GM23338 (cell line): Measurements from ENCODE around the gene SPATA2L.

Source experiments
- CREB1 ChIP-seq: fragments of 250-450 bp; sonication (Bioruptor Pico); IDR thresholded peaks from 2 replicates; pipeline ENCODE4 v1.5.0; 2020; ENCODE audit warnings: low read depth, mild to moderate bottlenecking, moderate library complexity
- CTCF ChIP-seq, 2 experiments: fragments of 200-600 bp in 1 of 2; sonication (generic) in 1 of 2; conservative IDR thresholded peaks; 2 replicates each; pipeline versions ENCODE4 v1.5.1 to v1.6.1; 2016 to 2017; ENCODE audit warnings: antibody characterized with exemption in 2 of 2, low read depth in 2 of 2, mild to moderate bottlenecking in 2 of 2, moderate library complexity in 1 of 2
- TF ChIP-seq, protein P1 (sequence below): IDR thresholded peaks from one replicate; pipeline ENCODE4 v1.6.1; 2018; ENCODE audit warnings: antibody characterized with exemption; ENCODE audit not compliant: unreplicated experiment

DNA sequence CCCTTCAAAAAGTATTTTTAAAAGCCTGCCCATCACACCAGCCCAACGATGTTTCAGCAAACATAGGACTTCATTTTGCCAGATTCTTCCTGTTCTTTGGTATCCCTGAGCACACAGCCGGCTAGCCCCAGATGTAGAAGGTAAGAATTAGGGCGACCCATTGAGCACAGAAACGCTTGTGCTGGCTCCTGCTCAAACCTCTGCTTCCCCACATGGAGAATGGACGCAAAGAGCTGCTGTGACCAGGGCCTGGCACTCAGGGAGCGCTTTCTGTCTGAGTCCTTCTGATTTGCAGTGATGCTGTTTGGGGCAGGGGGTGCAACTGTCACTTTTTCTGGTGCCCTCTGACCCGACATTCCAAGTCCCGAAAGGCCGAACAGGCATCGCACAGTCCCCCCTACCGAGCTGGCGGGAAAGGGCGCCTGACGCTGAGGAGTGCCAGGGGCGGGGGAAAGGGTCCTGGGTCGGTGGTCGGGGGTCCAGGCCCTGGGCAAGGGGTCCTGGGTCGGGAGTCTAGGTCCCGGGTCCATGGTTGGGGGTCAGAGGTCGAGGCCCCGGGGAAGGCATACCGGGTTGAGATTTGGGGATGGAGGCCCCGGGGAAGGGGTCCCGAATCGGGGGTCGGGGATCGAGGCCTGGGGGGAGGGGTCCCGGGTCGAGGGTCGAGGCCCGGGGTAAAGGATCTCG is 44.9 kb downstream of the SPATA2L start:
- TF ChIP-seq CTCF (conservative IDR thresholded peaks at IDR 0.05; ENCODE audit: low read depth in 2 of 2) (no peak), CREB1 (CRISPR knock-in tag) (no peak)
- TF ChIP-seq, protein P1, sequence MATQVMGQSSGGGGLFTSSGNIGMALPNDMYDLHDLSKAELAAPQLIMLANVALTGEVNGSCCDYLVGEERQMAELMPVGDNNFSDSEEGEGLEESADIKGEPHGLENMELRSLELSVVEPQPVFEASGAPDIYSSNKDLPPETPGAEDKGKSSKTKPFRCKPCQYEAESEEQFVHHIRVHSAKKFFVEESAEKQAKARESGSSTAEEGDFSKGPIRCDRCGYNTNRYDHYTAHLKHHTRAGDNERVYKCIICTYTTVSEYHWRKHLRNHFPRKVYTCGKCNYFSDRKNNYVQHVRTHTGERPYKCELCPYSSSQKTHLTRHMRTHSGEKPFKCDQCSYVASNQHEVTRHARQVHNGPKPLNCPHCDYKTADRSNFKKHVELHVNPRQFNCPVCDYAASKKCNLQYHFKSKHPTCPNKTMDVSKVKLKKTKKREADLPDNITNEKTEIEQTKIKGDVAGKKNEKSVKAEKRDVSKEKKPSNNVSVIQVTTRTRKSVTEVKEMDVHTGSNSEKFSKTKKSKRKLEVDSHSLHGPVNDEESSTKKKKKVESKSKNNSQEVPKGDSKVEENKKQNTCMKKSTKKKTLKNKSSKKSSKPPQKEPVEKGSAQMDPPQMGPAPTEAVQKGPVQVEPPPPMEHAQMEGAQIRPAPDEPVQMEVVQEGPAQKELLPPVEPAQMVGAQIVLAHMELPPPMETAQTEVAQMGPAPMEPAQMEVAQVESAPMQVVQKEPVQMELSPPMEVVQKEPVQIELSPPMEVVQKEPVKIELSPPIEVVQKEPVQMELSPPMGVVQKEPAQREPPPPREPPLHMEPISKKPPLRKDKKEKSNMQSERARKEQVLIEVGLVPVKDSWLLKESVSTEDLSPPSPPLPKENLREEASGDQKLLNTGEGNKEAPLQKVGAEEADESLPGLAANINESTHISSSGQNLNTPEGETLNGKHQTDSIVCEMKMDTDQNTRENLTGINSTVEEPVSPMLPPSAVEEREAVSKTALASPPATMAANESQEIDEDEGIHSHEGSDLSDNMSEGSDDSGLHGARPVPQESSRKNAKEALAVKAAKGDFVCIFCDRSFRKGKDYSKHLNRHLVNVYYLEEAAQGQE: no peak
